C4-2B (cell line): ENCODE data around the gene MYLK.

Experiments used
- H3K27ac ChIP-seq: fragments of 450-650 bp; 2 replicates; pipeline ENCODE4 v1.5.1; 2017
- ZFX ChIP-seq: fragments of 450-650 bp; IDR thresholded peaks from 2 replicates; pipeline ENCODE4 v1.6.1; 2017
- TF ChIP-seq, protein P1 (sequence below): fragments of 450-650 bp; conservative IDR thresholded peaks from 2 replicates; pipeline ENCODE4 v1.5.1; 2017; ENCODE audit warnings: mild to moderate bottlenecking

Gene MYLK

GRCh38 chr3:123609063-123609462 is 275.1 kb downstream of the MYLK start:
- TF ChIP-seq, protein P1, sequence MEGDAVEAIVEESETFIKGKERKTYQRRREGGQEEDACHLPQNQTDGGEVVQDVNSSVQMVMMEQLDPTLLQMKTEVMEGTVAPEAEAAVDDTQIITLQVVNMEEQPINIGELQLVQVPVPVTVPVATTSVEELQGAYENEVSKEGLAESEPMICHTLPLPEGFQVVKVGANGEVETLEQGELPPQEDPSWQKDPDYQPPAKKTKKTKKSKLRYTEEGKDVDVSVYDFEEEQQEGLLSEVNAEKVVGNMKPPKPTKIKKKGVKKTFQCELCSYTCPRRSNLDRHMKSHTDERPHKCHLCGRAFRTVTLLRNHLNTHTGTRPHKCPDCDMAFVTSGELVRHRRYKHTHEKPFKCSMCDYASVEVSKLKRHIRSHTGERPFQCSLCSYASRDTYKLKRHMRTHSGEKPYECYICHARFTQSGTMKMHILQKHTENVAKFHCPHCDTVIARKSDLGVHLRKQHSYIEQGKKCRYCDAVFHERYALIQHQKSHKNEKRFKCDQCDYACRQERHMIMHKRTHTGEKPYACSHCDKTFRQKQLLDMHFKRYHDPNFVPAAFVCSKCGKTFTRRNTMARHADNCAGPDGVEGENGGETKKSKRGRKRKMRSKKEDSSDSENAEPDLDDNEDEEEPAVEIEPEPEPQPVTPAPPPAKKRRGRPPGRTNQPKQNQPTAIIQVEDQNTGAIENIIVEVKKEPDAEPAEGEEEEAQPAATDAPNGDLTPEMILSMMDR: no peak
- 0 out of 2 replicates have a peak, but pooled peaks have one; percentile 11 for TF ChIP-seq ZFX
- no peak overlapping the region for H3K27ac ChIP-seq

DNA sequence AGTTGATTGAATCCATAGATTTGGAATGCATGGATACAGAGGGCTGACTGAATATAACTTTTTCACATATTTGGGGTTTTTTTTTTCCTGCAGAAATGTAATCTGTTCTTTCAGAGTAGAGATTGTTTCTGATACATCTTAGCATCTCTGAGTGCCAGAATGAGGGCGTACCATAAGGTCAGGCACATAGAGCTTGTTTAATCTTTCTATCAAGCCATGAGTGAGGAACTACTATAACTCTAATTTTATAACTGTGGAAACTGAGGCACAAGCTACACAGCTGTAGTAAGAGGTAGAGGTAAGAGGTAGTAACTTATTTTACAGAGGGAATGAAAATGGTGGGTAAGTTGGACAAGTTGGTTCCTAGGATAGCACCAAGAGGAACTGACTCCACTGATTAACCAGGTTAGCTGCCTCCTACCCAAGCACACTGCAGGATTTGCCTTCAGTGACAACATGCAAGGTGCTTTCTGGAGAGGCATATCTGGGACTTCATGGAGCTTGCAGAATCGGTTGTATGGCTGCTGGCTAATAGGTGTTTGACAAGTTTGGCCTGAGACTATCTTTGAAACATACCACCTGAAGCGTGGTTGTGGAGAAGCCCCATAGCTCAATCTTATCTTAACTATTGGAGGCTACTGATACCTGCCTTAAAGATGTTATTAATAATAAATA is 275.7 kb downstream of the MYLK start:
- no peak for TF ChIP-seq ZFX
- TF ChIP-seq, protein P1: no peak
- H3K27ac ChIP-seq: no peak overlapping the region

GRCh38 chr3:123606527-123606926 is 277.6 kb downstream of the MYLK start:
- H3K27ac ChIP-seq: no peak overlapping the region
- TF ChIP-seq, protein P1: no peak
- no peak for TF ChIP-seq ZFX

- no peak overlapping the region for H3K27ac ChIP-seq
Observed at GRCh38 chr3:123605789-123606234, 278.3 kb downstream of the MYLK start.

DNA sequence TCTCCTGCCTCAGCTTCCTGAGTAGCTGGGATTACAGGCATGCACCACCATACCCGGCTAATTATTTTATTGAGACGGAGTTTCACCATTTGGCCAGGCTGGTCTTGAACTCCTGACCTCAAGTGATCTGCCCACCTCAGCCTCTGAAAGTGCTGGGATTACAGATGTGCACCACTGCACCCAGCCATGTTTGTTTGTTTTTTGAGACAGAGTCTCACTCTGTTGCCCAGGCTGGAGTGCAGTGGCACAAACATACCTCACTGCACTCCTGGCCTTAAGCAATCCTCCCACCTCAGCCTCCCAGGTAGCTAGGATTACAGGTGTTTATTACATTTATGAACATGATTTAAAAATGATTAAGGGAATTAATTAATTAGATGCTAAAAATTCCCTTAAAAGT is 281.0 kb downstream of the MYLK start:
- H3K27ac ChIP-seq: peak overlapping the region; percentile 68

More at GRCh38 chr3:123605789-123606234, 278.3 kb downstream of the MYLK start:
- TF ChIP-seq, protein P1: no peak
- TF ChIP-seq ZFX: no peak

- peak overlapping the region; percentile 68; the same call in 1 of the 2 replicates for H3K27ac ChIP-seq
- TF ChIP-seq ZFX: no peak
- TF ChIP-seq, protein P1: no peak
Observed at GRCh38 chr3:123602325-123602724, 281.8 kb downstream of the MYLK start.

GRCh38 chr3:123600863-123601262 is 283.3 kb downstream of the MYLK start:
- peak overlapping the region; percentile 68 for H3K27ac ChIP-seq

GRCh38 chr3:123597561-123597960 is 286.6 kb downstream of the MYLK start:
- TF ChIP-seq, protein P1: no peak
- TF ChIP-seq ZFX: no peak
- H3K27ac ChIP-seq: peak overlapping the region; percentile 58; the same call in 1 of the 2 replicates
